Pancreas (tissue), 10 donors: ENCODE measurements around the gene ZNF35. TPM values are rescaled to one million over a fixed set of nuclear protein-coding genes. Genes with fewer than 3 reads are reported as not detected.

ENCODE experiments used
- ATAC-seq, 4 donors: fragments of 200-7000 bp; cut with Tn5 transposase; one replicate each; pipeline versions ENCODE4 v1.8.0 to v1.9.1; 2020; ENCODE audit warnings: mild to moderate bottlenecking in 4 of 4, moderate library complexity in 4 of 4
- DNase-seq, 6 donors: peaks; one replicate each; pipeline ENCODE4 v3.0.0-alpha.2; 2020
- FAIRE-seq: peaks from 2 replicates; lab custom pipeline; 2012; peaks lifted over from hg19 to GRCh38; lab: Jason Lieb, UNC
- H3K27ac ChIP-seq, 4 donors: fragments of 200-600 bp; sonication (generic); 1 replicate in 3 of 4; 2 replicates in 1 of 4; pipeline versions ENCODE4 v1.5.0 to v1.8.0; 2020
- H3K27me3 ChIP-seq, 4 donors: fragments of 200-600 bp; one replicate each; pipeline ENCODE4 v1.8.0; 2021
- H3K36me3 ChIP-seq, 3 donors: fragments of 200-600 bp; sonication (generic) in 1 of 3; one replicate each; pipeline versions ENCODE4 v1.5.0 to v1.8.0; 2020 to 2021
- H3K4me1 ChIP-seq, 3 donors: fragments of 200-600 bp; one replicate each; pipeline ENCODE4 v1.8.0; 2021
- H3K4me3 ChIP-seq, 4 donors: fragments of 200-600 bp; sonication (generic) in 2 of 4; one replicate each; pipeline versions ENCODE4 v1.5.0 to v1.8.0; 2020 to 2021
- H3K9me3 ChIP-seq, 4 donors: fragments of 200-600 bp; one replicate each; pipeline ENCODE4 v1.8.0; 2021
- CTCF ChIP-seq, 4 donors: fragments of 200-600 bp; sonication (generic) in 3 of 4; IDR thresholded peaks; one replicate each; pipeline versions ENCODE4 v1.5.0 to v1.8.0; 2021; ENCODE audit warnings: antibody characterized with exemption in 4 of 4
- WGBS, 2 donors: extraction: QIAGEN DNeasy Blood & Tissue Kit; methylation state at CpG; one replicate each; pipeline ENCODE4 v1.1.7; 2013; 5-methylcytosine and 5-hydroxymethylcytosine counted together
- intact Hi-C, 3 donors: fragments of 100-400 bp; cut with DNase I; formaldehyde crosslinking; loops; one replicate each; pipeline versions ENCODE4 v1.11.1 to v1.14.2; 2022
- polyA plus RNA-seq, 2 donors: library from polyadenylated mRNA; stranded (reverse); fragments of 200-250 nt; gene quantifications; one replicate each; pipeline ENCODE4 v1.2.3, GENCODE V29; 2013
- total RNA-seq, 6 donors: library from RNA; stranded (reverse); fragmentation: NEBNext Ultra II Directional in 4 of 6; extraction: Animal tissue kit (Norgen Biotek cat#: 25700) in 4 of 6; gene quantifications; one replicate each; pipeline versions ENCODE4 v1.2.1 to v1.2.4, GENCODE V29; 2021 to 2023
- donor health status: healthy with polysubstance abuse.
- donor health status: DM: no; HTN: no; CAD: no; lungs with moderate emphysema.
- donor health status: DM: no; HTN: no; CAD: no.
- donor health status: control.
- donor health status: control.
- donor health status: Bipolar disorder and iron deficiency.
- donor health status: DM: yes; HTN: yes; CAD: no.
- donor health status: DM: no; HTN: no; CAD: no.
- donor health status: DM: no; HTN: no; CAD: no.
- donor health status: DM: yes; HTN: yes; CAD: no.

Gene ZNF35
- total and polyA plus RNA-seq, 8 donors, result 1.8 to 5.1 (median 3.0) TPM

- DNase-seq (no peak), FAIRE-seq (no peak), ATAC-seq (no peak)
- Histone ChIP-seq H3K4me1 (peaks cover 7 to 19% (median 12%) of the 10 kb centered on the region in 3 donors), H3K4me3 (no peak overlapping the region), H3K9me3 (no peaks in the 10 kb centered on the region), H3K27ac (no peak overlapping the region), H3K27me3 (no peaks in the 10 kb centered on the region), H3K36me3 (peaks cover 0 to 21% (median 10%) of the 10 kb centered on the region in 3 donors)
- no peak for TF ChIP-seq CTCF (IDR thresholded peaks at IDR 0.05)
- WGBS, 2 donors, result 89% methylated on average over 2 of the region's 2 CpGs
- intact Hi-C loops, result no loop called here
Observed at GRCh38 chr3:44628716-44629115, 19.8 kb upstream of the ZNF35 start.

GRCh38 chr3:44632193-44632592 lies 16.3 kb upstream of the ZNF35 start:
- no peak for DNase-seq
- TF ChIP-seq CTCF (IDR thresholded peaks at IDR 0.05), result no peak
- ATAC-seq, result no peak
- no peaks in the 10 kb centered on the region for H3K9me3 ChIP-seq
- intact Hi-C loops, result no loop called here
- H3K27ac ChIP-seq, result no peak overlapping the region
- H3K36me3 ChIP-seq, result peaks cover 0 to 23% (median 12%) of the 10 kb centered on the region in 3 donors
- H3K27me3 ChIP-seq, result no peaks in the 10 kb centered on the region
- 93 to 97% methylated on average over 3 of the region's 3 CpGs for WGBS, 2 donors
- H3K4me3 ChIP-seq, result no peak overlapping the region
- peaks cover 0 to 5% (median 0%) of the 10 kb centered on the region in 3 donors for H3K4me1 ChIP-seq
- no peak for FAIRE-seq

GRCh38 chr3:44642337-44642736 lies 6.2 kb upstream of the ZNF35 start:
- Histone ChIP-seq H3K36me3 (peaks cover 0 to 52% (median 13%) of the 10 kb centered on the region in 3 donors), H3K9me3 (no peaks in the 10 kb centered on the region), H3K4me3 (no peak overlapping the region), H3K4me1 (no peaks in the 10 kb centered on the region), H3K27me3 (no peaks in the 10 kb centered on the region), H3K27ac (no peak overlapping the region)
- no peak for TF ChIP-seq CTCF (IDR thresholded peaks at IDR 0.05)
- 98 to 99% methylated on average over 4 of the region's 4 CpGs for WGBS, 2 donors
- intact Hi-C loops, result no loop called here
- DNase-seq (no peak), ATAC-seq (no peak), FAIRE-seq (no peak)

- Histone ChIP-seq H3K27me3 (no peaks in the 10 kb centered on the region), H3K9me3 (no peaks in the 10 kb centered on the region), H3K4me3 (no peak overlapping the region), H3K36me3 (peaks cover 0 to 45% (median 13%) of the 10 kb centered on the region in 3 donors), H3K27ac (no peak overlapping the region), H3K4me1 (no peaks in the 10 kb centered on the region)
- ATAC-seq (no peak), FAIRE-seq (no peak), DNase-seq (no peak)
- WGBS, 2 donors, result 96 to 99% methylated on average over 4 of the region's 4 CpGs
- no peak for TF ChIP-seq CTCF (IDR thresholded peaks at IDR 0.05)
- intact Hi-C loops, result no loop called here
Observed at GRCh38 chr3:44643024-44643423, 5.5 kb upstream of the ZNF35 start.

- 94 to 95% methylated on average over 1 of the region's 1 CpG for WGBS, 2 donors
- no peak for ATAC-seq
Observed at GRCh38 chr3:44647771-44648170, 761 bp upstream of the ZNF35 start.

More at GRCh38 chr3:44647771-44648170, 761 bp upstream of the ZNF35 start:
- Histone ChIP-seq H3K27ac (no peak overlapping the region), H3K4me1 (peaks cover 0 to 6% (median 6%) of the 10 kb centered on the region in 3 donors), H3K36me3 (peaks cover 0 to 14% (median 6%) of the 10 kb centered on the region in 3 donors), H3K9me3 (no peaks in the 10 kb centered on the region), H3K27me3 (no peaks in the 10 kb centered on the region), H3K4me3 (no peak overlapping the region)
- DNase-seq (no peak), FAIRE-seq (no peak)
- no peak for TF ChIP-seq CTCF (IDR thresholded peaks at IDR 0.05)
- intact Hi-C loops, result no loop called here
